ENCODE results near the gene SLC39A11. TPM values are rescaled to one million over a fixed set of nuclear protein-coding genes. Genes with fewer than 3 reads are reported as not detected.

SLC39A11 gene
- total and polyA plus RNA-seq, 2 experiments from 2014 or later, result 11.7 to 16.4 TPM

GRCh38 chr17:72971226-72971880 lies 121.1 kb downstream of the SLC39A11 start:
- no peaks in the 10 kb centered on the region for H3K9me3 ChIP-seq (ENCODE audit: low read depth)
- no peak overlapping the region for H3K4me2 ChIP-seq (ENCODE audit: unreplicated experiment)
- no peaks in the 10 kb centered on the region for H3K9me2 ChIP-seq (ENCODE audit: insufficient read depth)
- no peak for TF ChIP-seq EZH2 (IDR thresholded peaks at IDR 0.05; ENCODE audit: insufficient read depth, poor library complexity, severe bottlenecking)
- no peak for TF ChIP-seq EZH2phosphoT487 (IDR thresholded peaks at IDR 0.05; ENCODE audit: insufficient read depth, low read depth)
- in situ Hi-C loops (cut with MboI), result no loop called here
- no peak overlapping the region for H3K4me3 ChIP-seq
- no peaks in the 10 kb centered on the region for H3K27me3 ChIP-seq (replicated peaks; ENCODE audit: insufficient read depth)
- no peak overlapping the region for H3K9ac ChIP-seq
- 84 to 85% methylated on average over 10 to 11 of the region's 11 CpGs for WGBS, 2 experiments (ENCODE audit: low coverage in 1 of 2, low lambda C conversion rate in 2 of 2, missing lambda C conversion rate in 2 of 2)
- no peak overlapping the region for H2AFZ ChIP-seq
- H3K4me1 ChIP-seq (ENCODE audit: insufficient read depth), result peaks cover 2% of the 10 kb centered on the region
- H3K79me2 ChIP-seq (ENCODE audit: insufficient read depth), result no peaks in the 10 kb centered on the region
- no peak overlapping the region for H3K27ac ChIP-seq
- no peak for DNase-seq
- H3K36me3 ChIP-seq (ENCODE audit: low read depth), result no peaks in the 10 kb centered on the region
- peaks cover 2% of the 10 kb centered on the region; the same call in 1 of the 2 replicates for H3F3A ChIP-seq (ENCODE audit: insufficient read depth)
- no peaks in the 10 kb centered on the region for H4K20me1 ChIP-seq (ENCODE audit: insufficient read depth)

GRCh38 chr17:72970797-72971196 lies 121.7 kb downstream of the SLC39A11 start:
- H3F3A ChIP-seq (ENCODE audit: insufficient read depth), result no peaks in the 10 kb centered on the region
- 91 to 92% methylated on average over 10 of the region's 10 CpGs for WGBS, 2 experiments (ENCODE audit: low coverage in 1 of 2, low lambda C conversion rate in 2 of 2, missing lambda C conversion rate in 2 of 2)
- no peaks in the 10 kb centered on the region for H3K4me1 ChIP-seq (ENCODE audit: insufficient read depth)
- no peaks in the 10 kb centered on the region for H3K9me3 ChIP-seq (ENCODE audit: low read depth)
- DNase-seq, result no peak
- no peaks in the 10 kb centered on the region for H3K36me3 ChIP-seq (ENCODE audit: low read depth)
- no peak overlapping the region for H3K4me3 ChIP-seq
- in situ Hi-C loops (cut with MboI), result no loop called here
- H3K4me2 ChIP-seq (ENCODE audit: unreplicated experiment), result no peak overlapping the region
- TF ChIP-seq EZH2 (IDR thresholded peaks at IDR 0.05; ENCODE audit: insufficient read depth, poor library complexity, severe bottlenecking) (no peak), EZH2phosphoT487 (IDR thresholded peaks at IDR 0.05; ENCODE audit: insufficient read depth, low read depth) (no peak)
- H3K27ac ChIP-seq, result no peak overlapping the region
- H3K79me2 ChIP-seq (ENCODE audit: insufficient read depth), result no peaks in the 10 kb centered on the region
- H3K27me3 ChIP-seq (replicated peaks; ENCODE audit: insufficient read depth), result no peaks in the 10 kb centered on the region
- H2AFZ ChIP-seq, result no peak overlapping the region
- H4K20me1 ChIP-seq (ENCODE audit: insufficient read depth), result no peaks in the 10 kb centered on the region
- no peaks in the 10 kb centered on the region for H3K9me2 ChIP-seq (ENCODE audit: insufficient read depth)
- H3K9ac ChIP-seq, result no peak overlapping the region

- no peak overlapping the region for H3K4me2 ChIP-seq (ENCODE audit: unreplicated experiment)
- TF ChIP-seq EZH2 (IDR thresholded peaks at IDR 0.05; ENCODE audit: insufficient read depth, poor library complexity, severe bottlenecking) (no peak), EZH2phosphoT487 (IDR thresholded peaks at IDR 0.05; ENCODE audit: insufficient read depth, low read depth) (no peak)
- no peaks in the 10 kb centered on the region for H3K4me1 ChIP-seq (ENCODE audit: insufficient read depth)
- no peaks in the 10 kb centered on the region for H3K79me2 ChIP-seq (ENCODE audit: insufficient read depth)
- in situ Hi-C loops (cut with MboI), result no loop called here
- H3K4me3 ChIP-seq, result no peak overlapping the region
- no peak for DNase-seq
- WGBS, 2 experiments (ENCODE audit: low coverage in 1 of 2, low lambda C conversion rate in 2 of 2, missing lambda C conversion rate in 2 of 2), result 81% methylated on average over 5 of the region's 5 CpGs
- no peaks in the 10 kb centered on the region for H3F3A ChIP-seq (ENCODE audit: insufficient read depth)
- H3K9me2 ChIP-seq (ENCODE audit: insufficient read depth), result no peaks in the 10 kb centered on the region
- H3K27me3 ChIP-seq (replicated peaks; ENCODE audit: insufficient read depth), result no peaks in the 10 kb centered on the region
- H3K36me3 ChIP-seq (ENCODE audit: low read depth), result no peaks in the 10 kb centered on the region
- no peaks in the 10 kb centered on the region for H3K9me3 ChIP-seq (ENCODE audit: low read depth)
- no peak overlapping the region for H2AFZ ChIP-seq
- H3K9ac ChIP-seq, result no peak overlapping the region
- H4K20me1 ChIP-seq (ENCODE audit: insufficient read depth), result no peaks in the 10 kb centered on the region
- no peak overlapping the region for H3K27ac ChIP-seq
These were observed 122.2 kb downstream of the SLC39A11 start for GRCh38 chr17:72970246-72970645.

GRCh38 chr17:72969293-72969906 lies 123.1 kb downstream of the SLC39A11 start:
- 70 to 80% methylated on average over 5 of the region's 5 CpGs for WGBS, 2 experiments (ENCODE audit: low coverage in 1 of 2, low lambda C conversion rate in 2 of 2, missing lambda C conversion rate in 2 of 2)
- no peak for DNase-seq
- Histone ChIP-seq H3F3A (ENCODE audit: insufficient read depth) (no peaks in the 10 kb centered on the region), H3K9me3 (ENCODE audit: low read depth) (no peaks in the 10 kb centered on the region), H3K79me2 (ENCODE audit: insufficient read depth) (no peaks in the 10 kb centered on the region), H4K20me1 (ENCODE audit: insufficient read depth) (no peaks in the 10 kb centered on the region), H3K27me3 (replicated peaks; ENCODE audit: insufficient read depth) (no peaks in the 10 kb centered on the region), H3K4me1 (ENCODE audit: insufficient read depth) (no peaks in the 10 kb centered on the region), H3K36me3 (ENCODE audit: low read depth) (no peaks in the 10 kb centered on the region), H3K27ac (no peak overlapping the region), H3K4me2 (ENCODE audit: unreplicated experiment) (no peak overlapping the region), H3K9ac (no peak overlapping the region), H2AFZ (no peak overlapping the region), H3K4me3 (no peak overlapping the region), H3K9me2 (ENCODE audit: insufficient read depth) (no peaks in the 10 kb centered on the region)
- in situ Hi-C loops (cut with MboI), result no loop called here
- no peak for TF ChIP-seq EZH2phosphoT487 (IDR thresholded peaks at IDR 0.05; ENCODE audit: insufficient read depth, low read depth)
- TF ChIP-seq EZH2 (IDR thresholded peaks at IDR 0.05; ENCODE audit: insufficient read depth, poor library complexity, severe bottlenecking), result no peak

Measured in GM23248 (cell line).